GM19324 (cell line): ENCODE results near the gene MYCL.
A peak's percentile ranks its signal among the peaks of the same experiment; 100 is the strongest.
"Not testable (repeated sequence)": the region's sequence is repeated elsewhere in the genome, so short reads cannot be mapped to it uniquely, and the experiment has no call there.

ENCODE experiments used
- ATAC-seq: cut with Tn5 transposase; IDR thresholded peaks from one replicate; pipeline ENCODE4 v1.9.1; 2021; ENCODE audit warnings: mild to moderate bottlenecking, moderate library complexity; ENCODE audit not compliant: unreplicated experiment, low FRiP score

MYCL gene

GRCh38 chr1:39919545-39919944 lies 17.8 kb upstream of the MYCL start:
- ATAC-seq, result no peak

GRCh38 chr1:39917825-39918224 lies 16.1 kb upstream of the MYCL start:
- no peak for ATAC-seq

- ATAC-seq, result no peak
These were observed 13.9 kb upstream of the MYCL start for GRCh38 chr1:39915499-39916129.

- ATAC-seq, result not testable (repeated sequence)
These were observed 11.4 kb upstream of the MYCL start for GRCh38 chr1:39913136-39913535.

GRCh38 chr1:39910263-39910662 lies 8.5 kb upstream of the MYCL start:
- ATAC-seq, result no peak

- ATAC-seq, result no peak
These were observed 6.8 kb upstream of the MYCL start for GRCh38 chr1:39908534-39908933.

GRCh38 chr1:39907528-39908453 lies 6.1 kb upstream of the MYCL start:
- no peak for ATAC-seq

GRCh38 chr1:39905172-39905571 lies 3.5 kb upstream of the MYCL start:
- no peak for ATAC-seq

- no peak for ATAC-seq
These were observed 717 bp upstream of the MYCL start for GRCh38 chr1:39902460-39902807.

GRCh38 chr1:39901464-39901713 lies 328 bp downstream of the MYCL start:
- ATAC-seq, result peak; percentile 14

GRCh38 chr1:39900662-39901463 lies 854 bp downstream of the MYCL start:
- no peak for ATAC-seq

GRCh38 chr1:39899611-39900538 lies 1.8 kb downstream of the MYCL start:
- no peak for ATAC-seq

- ATAC-seq, result no peak
These were observed 2.8 kb downstream of the MYCL start for GRCh38 chr1:39898648-39899603.

- ATAC-seq, result no peak
These were observed 3.5 kb downstream of the MYCL start for GRCh38 chr1:39898191-39898590.

- ATAC-seq, result no peak
These were observed 4.6 kb downstream of the MYCL start for GRCh38 chr1:39896909-39897685.

- no peak for ATAC-seq
These were observed 5.8 kb downstream of the MYCL start for GRCh38 chr1:39895731-39896480.

- no peak for ATAC-seq
These were observed 6.7 kb downstream of the MYCL start for GRCh38 chr1:39894884-39895495.
